HCEC 1CT (cell line): ENCODE measurements around the gene CELF4.

ENCODE experiments used
- DNase-seq: peaks from one replicate; pipeline ENCODE4 v3.0.0-alpha.2; 2017

CELF4 gene

DNA sequence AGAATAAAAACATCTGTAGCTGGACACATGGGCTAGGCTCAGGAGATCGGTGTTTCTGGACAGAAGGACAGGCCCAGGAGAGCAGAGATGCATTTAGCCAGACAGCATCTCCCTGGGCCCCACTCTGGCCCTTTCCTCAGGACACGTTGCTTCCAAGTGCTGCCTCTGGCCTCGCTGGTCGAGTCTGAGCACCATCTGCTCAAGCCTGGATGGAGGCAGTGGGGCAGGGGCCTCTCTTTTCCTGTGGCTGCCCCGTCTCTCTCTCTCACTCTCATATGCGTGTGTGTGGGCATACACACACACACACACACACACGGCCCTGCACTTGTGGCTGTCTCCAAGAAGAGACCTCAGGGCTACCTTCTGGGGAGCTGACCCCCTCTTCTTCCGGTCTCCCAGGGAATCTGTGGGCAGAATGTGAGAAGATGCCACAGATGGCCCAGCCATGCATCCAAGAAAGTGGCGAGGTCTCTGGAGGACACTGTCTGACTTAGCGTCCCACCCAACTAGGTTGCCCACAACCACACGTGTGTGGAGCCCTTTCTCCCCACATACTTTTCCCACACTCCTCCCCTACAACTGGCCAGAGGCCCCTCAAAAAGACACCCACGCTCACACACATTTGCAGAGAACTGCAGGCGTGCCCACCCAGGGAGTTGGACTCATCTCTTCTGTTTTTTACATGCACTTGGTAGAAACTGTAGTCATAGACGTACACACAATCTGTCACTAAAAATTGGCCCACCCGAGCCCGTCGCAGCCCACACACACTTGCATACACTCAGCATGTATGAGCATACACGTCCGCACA lies 19.9 kb downstream of the CELF4 start:
- no peak for DNase-seq

- no peak for DNase-seq
Measured at GRCh38 chr18:37544713-37545112, 20.9 kb downstream of the CELF4 start.

DNA sequence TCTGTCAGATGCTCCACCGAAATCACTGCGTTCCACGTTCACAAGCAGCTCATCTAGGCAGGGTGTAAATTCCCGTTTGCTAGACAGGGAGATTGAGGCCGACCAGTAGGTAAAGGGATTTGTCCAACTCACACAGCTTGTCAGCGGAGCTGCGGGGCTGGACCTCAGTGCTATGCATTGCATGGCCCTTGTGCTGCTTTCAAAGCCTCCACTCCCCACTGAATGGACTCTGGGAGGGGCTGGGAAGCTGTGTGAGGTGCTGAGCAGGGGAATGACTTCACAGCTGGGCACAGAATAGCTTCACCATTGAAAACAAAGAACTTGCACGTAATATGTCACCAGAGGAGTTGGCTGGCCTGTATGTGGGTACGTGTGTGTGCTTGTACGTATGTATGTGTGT lies 21.4 kb downstream of the CELF4 start:
- no peak for DNase-seq

DNA sequence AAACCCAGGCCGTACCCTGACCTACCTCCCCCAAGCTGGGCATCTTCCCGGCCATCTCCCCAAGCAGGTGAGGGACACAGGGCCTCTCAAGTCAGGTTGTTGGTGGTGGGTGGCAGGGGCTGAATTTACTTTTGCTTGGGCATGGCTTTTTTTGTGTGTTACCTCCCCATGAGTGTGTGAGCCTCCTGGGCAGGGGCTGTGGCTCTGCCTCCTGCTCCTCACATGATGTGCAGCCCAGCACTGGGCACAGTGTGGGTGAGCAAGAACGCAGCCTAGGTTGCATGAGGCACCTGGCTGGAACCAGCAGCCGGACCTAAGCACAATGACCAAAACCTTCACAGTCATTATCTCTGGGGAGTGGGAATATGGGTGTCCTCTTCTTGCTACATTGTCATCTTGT lies 22.3 kb downstream of the CELF4 start:
- no peak for DNase-seq

- no peak for DNase-seq
Measured at GRCh38 chr18:37541517-37541916, 24.1 kb downstream of the CELF4 start.

DNA sequence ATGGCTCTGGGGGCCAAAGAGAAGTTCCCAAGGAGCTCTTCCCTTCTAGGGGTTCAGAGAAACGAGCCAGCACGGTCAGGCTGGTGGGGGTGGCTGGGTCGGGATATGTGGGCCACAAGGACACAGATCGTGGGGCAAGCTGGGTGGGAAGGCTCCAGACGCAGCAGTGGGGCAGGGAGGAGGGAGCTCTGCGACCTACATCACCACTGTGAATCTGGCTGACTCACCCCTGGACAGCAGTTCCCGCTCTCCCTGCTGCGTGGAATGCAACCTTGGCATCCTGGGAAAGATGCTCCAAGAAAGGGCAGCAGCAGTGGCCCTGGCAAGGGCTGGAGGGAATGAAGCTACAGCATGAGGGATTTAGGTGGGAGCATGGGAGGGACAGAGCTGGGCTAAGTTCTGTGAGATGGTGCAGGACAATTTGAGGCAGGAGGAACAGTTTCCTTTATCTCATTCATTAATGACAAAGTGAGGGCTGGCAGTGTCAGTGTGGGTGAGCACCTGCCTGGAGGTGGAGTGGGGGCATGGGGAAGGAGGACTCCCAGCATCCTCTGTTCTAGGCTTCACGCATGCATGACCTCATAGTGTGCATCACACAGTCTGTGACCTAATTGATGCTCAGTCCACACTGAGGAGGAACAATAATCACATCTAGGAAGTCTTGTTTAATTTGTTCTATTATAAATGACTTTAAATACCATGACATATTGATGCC lies 25.0 kb downstream of the CELF4 start:
- no peak for DNase-seq

GRCh38 chr18:37539236-37539635 lies 26.4 kb downstream of the CELF4 start:
- no peak for DNase-seq

DNA sequence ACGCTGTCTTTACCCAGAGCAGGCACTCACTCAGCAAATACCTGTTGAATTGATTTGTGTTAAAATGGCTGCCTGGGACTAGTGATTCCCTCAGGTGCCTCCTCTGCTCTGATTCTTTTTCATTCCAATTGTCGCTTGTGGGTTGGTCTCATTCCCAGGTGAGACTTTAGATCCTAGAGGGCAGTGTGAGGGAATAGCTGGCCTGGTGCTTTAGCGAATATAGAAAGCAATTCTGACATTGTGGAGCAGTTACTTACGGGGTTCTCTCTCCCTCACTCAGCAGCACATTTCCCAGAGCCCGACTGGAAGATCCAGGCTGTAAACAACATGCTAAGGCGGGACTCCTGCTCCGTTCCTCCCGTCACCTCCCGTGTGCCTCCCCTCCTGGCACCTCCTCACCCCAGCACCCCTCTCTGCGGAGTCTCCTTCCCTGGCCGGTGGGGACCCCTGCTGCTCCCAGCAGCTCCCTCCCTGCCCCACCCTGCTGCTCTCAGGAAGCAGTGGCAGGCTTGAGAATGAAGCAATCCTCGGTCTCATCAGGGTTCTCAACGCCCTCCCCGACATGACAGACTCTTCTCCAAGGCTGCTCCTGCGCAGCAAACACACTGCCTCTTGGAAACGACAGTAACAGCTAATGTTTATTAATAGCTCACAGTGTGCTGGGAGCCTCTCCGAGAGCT lies 26.9 kb downstream of the CELF4 start:
- DNase-seq: no peak

DNA sequence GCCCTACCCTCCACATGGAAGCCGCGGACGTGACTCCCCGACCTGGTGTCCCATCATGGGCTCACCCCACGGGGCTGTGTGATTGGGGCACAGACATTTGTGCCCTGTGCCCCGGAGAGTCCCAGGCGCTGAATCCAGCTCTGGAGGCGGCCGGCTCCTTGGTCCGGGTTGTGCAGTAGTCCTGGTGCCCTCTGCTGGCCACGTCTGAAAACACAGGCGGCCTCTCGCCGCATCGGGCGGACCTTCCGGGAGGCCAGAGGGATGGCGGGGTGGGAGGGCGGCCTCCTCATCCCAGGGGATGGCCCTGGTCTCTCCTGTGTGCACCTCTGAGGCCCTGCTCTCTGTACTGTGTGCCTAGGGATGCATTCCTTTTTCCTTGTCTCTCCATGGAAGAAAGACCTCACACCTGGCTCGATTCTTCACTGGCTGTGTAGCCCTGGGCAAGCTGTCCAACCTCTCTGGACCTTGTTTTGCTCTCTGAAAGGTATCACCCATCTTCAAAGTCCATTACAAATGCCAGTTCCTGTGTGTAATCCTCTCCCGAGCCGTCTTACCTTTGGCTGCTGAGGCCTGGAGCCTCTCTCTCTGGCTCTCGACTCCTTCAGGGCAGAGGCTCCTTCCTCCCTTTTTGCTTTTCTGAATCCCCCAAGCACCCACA lies 27.6 kb downstream of the CELF4 start:
- DNase-seq: peak; percentile 49

DNA sequence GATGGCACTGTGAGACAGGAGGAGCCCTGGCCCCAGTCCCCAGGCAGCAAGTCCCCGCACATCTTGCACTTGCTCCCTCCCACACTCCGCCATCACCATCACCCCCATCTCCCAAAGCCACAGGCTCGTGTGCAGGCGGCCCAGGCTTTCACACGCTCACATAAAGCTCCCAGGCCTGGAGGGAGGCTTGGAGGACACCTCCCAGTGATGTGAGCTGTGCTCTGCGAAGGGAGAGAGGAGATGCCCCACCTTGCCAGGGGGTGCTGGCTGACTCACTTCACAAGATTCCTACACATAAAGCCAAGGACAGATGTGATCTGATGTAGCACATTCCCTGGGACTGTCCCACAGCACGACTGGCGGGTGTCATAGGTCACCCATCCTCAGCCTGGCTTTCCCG lies 28.9 kb downstream of the CELF4 start:
- no peak for DNase-seq

GRCh38 chr18:37535968-37536367 lies 29.6 kb downstream of the CELF4 start:
- no peak for DNase-seq

DNA sequence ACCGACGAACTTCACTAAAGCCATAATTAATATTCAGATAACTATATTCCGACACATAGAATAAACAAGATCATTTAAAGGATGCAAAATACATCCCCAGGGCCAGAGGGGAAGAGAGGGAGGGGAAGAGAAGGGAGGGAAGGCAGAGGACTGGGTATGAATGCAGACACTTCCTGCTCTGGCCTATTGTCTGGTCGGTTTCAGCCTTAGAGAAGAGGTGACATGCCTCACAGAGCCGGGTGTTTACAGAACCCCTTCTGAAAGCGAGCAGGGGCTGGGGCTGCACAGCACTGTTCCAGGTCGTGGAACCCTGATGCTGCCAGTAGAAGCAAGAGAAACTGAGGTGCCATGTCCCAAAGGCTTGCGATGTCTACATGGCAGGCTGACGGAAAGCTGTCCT lies 31.0 kb downstream of the CELF4 start:
- no peak for DNase-seq

DNA sequence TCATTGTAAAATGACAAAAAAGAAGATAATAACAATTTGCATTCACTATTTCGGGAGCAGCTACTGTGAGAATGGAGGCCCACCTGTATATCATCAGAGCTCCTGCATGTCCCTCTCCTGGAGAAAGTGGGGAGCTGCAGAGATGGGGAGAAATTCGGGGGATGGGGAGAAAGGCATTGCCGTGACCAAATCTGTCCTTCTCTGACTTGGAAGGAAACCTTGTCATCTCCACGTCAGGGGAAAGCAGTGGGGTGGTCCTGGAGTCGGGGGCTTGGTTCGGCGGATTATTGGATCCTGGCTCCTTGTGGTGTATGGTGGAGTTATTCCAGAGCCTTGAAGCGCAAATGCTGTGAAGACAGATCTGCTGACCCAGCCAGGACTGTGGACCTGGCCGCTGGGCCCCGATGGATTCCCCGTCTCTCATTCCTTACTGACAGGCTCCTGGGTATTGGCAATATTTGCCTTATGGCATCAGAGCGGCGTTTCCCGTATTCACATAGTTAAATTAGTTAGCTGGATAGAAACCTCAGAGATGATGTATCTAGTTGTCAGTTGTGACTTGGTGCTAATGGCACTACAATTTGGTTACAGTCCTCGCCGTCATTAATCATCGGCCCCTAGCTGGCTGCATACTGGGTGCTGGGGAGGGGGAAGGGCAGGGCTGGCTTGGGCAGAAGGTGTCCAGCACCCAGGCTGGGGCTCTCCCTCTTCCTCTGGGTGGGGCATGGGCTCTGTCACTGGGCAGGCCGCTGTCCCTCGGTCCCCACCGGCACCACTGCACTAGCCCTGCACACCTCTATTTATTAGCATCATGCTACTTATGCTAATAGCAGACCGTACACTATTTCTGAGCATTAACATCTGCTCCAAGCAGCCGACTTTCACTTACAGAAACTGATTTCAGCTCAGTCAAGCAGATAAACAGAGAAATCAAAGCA lies 31.7 kb downstream of the CELF4 start:
- peak; percentile 3 for DNase-seq

DNA sequence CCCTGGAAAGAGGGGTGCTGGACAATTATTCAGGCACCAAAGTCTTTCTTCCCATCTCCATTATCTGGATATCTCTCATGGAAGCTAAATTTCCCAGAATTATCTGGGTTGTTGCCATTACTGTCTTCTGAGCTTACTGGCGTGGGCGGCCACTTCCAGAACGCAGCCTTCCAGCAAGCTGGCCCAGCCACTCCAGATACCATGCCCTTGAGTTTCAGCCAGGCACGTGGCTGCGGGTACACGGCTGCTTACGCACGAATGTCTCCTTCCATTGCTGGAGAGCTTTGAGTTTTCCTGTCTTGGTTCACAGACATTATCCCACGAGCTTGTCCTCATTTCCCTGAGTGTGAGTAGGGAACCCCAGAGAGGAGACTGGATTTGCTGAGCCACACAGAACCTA lies 32.7 kb downstream of the CELF4 start:
- no peak for DNase-seq

GRCh38 chr18:37529863-37530262 lies 35.7 kb downstream of the CELF4 start:
- DNase-seq: no peak

GRCh38 chr18:37529296-37529695 lies 36.3 kb downstream of the CELF4 start:
- DNase-seq: no peak

- no peak for DNase-seq
Measured at GRCh38 chr18:37527395-37527794, 38.2 kb downstream of the CELF4 start.

- DNase-seq: no peak
Measured at GRCh38 chr18:37525262-37525585, 40.4 kb downstream of the CELF4 start.

GRCh38 chr18:37524498-37525261 lies 40.9 kb downstream of the CELF4 start:
- no peak for DNase-seq

DNA sequence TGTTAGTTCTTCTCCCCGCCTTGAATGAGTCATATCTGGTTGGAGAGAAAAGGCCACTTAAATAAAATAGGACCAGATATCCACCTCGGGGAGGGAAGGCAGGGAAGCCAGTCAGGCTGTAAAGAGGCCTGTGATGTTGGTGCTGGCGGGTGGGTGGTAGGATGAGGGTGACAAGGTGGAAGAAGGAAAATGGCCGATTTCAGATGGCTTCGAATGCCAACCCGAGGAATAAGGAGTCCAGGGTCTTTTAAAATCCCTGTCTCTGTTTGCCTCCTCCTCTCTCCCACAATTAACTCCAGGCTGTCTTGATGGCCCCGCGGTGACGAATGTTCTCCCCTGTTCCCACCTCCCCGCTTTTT lies 41.5 kb downstream of the CELF4 start:
- DNase-seq: no peak
